ENCODE data around the gene ATXN1. TPM values are rescaled to one million over a fixed set of nuclear protein-coding genes. Genes with fewer than 3 reads are reported as not detected.

Gene ATXN1
- total and polyA plus RNA-seq, 3 donors from 2014 or later: 12.8 to 84.1 (median 64.3) TPM

DNA sequence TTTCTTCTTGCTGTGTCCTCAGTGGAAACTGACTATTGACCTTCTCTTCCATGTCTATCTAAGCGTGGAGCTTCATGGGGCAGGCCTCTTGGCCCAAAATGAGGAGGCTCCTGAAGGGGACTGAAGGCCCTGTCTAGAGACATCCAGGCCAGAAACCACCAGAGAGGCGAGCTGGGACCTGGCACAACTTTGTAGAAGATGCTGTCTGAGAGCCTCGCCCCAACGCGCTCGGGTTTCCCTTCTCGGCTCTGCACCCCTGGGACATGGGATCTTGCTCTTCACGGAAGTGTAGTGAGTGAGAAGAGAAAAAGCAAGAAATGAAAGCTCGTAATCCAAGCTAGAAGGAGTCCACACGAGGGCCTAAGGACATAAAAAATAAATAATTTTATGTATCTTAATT lies 426.1 kb downstream of the ATXN1 start:
- no peak overlapping the region for H3K4me3 ChIP-seq
- intact Hi-C loops (cut with DNase I; ENCODE audit: low total_unique reads): loop anchor here (5.0 to 10.0 kb wide), 2 partner anchors 70 to 427 kb away; partner anchors contain the start of gene ATXN1
- no peaks in the 10 kb centered on the region for H3K36me3 ChIP-seq (ENCODE audit: low read depth, missing control alignments)
- no peak for DNase-seq
- no peaks in the 10 kb centered on the region for H3K27me3 ChIP-seq
- 91 to 98% methylated on average over 10 of the region's 10 CpGs for WGBS, 2 donors
- H3K4me1 ChIP-seq: peaks cover 33% of the 10 kb centered on the region
- TF ChIP-seq, protein P1, sequence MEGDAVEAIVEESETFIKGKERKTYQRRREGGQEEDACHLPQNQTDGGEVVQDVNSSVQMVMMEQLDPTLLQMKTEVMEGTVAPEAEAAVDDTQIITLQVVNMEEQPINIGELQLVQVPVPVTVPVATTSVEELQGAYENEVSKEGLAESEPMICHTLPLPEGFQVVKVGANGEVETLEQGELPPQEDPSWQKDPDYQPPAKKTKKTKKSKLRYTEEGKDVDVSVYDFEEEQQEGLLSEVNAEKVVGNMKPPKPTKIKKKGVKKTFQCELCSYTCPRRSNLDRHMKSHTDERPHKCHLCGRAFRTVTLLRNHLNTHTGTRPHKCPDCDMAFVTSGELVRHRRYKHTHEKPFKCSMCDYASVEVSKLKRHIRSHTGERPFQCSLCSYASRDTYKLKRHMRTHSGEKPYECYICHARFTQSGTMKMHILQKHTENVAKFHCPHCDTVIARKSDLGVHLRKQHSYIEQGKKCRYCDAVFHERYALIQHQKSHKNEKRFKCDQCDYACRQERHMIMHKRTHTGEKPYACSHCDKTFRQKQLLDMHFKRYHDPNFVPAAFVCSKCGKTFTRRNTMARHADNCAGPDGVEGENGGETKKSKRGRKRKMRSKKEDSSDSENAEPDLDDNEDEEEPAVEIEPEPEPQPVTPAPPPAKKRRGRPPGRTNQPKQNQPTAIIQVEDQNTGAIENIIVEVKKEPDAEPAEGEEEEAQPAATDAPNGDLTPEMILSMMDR (IDR thresholded peaks at IDR 0.05): no peak
- no peak for TF ChIP-seq POLR2A (IDR thresholded peaks at IDR 0.05)
- H3K9me3 ChIP-seq: no peaks in the 10 kb centered on the region
- no peak overlapping the region for H3K27ac ChIP-seq

DNA sequence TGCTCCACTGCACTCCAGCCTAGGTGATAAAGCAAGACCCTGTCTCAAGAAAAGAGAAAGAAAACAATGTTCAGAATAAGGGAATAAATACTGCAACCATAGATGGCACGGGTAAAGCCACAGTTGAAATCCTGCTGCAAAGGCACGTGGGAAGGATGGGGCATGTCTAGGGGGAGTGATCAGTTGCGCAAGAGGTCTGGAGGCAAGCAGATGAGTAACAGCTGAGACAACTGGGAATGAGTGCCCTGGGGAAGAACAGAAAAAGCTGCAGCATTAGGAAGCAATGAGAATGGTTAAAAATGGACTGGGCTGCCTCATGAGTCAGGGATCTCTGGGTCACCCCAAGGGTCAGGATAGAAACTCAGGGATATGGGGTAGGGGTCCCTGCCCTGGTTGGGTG lies 426.6 kb downstream of the ATXN1 start:
- no peak for TF ChIP-seq POLR2A (IDR thresholded peaks at IDR 0.05)
- TF ChIP-seq, protein P1 (IDR thresholded peaks at IDR 0.05): no peak
- Histone ChIP-seq H3K27ac (no peak overlapping the region), H3K36me3 (ENCODE audit: low read depth, missing control alignments) (no peaks in the 10 kb centered on the region), H3K9me3 (no peaks in the 10 kb centered on the region), H3K4me3 (no peak overlapping the region), H3K4me1 (peaks cover 34% of the 10 kb centered on the region), H3K27me3 (no peaks in the 10 kb centered on the region)
- 69 to 80% methylated on average over 3 of the region's 3 CpGs for WGBS, 2 donors
- intact Hi-C loops (cut with DNase I; ENCODE audit: low total_unique reads): loop anchor here (5.0 to 10.0 kb wide), 2 partner anchors 70 to 428 kb away; partner anchors contain the start of gene ATXN1
- DNase-seq: no peak

DNA sequence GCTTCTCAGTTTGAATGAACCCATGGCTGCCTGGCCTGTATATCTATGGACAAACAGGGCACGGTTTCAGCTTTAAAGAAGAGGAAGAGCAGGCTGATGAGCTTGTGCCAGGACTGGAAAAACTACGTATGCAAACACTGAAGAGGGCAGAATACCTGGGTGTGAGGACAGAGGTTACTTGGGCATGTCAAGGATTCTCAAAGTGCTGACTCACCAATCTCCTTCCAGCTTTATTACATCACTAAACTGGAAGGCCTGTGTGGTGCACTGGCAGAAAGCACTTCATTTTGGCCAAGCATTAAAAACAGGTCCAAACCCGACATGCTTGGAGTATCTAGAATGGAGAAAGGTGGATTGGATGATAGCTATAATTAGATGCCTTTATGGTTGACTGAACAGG lies 427.7 kb downstream of the ATXN1 start:
- DNase-seq: no peak
- Histone ChIP-seq H3K4me3 (no peak overlapping the region), H3K27me3 (no peaks in the 10 kb centered on the region), H3K4me1 (peaks cover 35% of the 10 kb centered on the region), H3K27ac (no peak overlapping the region), H3K36me3 (ENCODE audit: low read depth, missing control alignments) (no peaks in the 10 kb centered on the region), H3K9me3 (no peaks in the 10 kb centered on the region)
- 79 to 85% methylated on average over 3 of the region's 3 CpGs for WGBS, 2 donors
- TF ChIP-seq POLR2A (IDR thresholded peaks at IDR 0.05): no peak
- TF ChIP-seq, protein P1 (IDR thresholded peaks at IDR 0.05): no peak
- intact Hi-C loops (cut with DNase I; ENCODE audit: low total_unique reads): loop anchor here (10.0 kb wide), 1 partner anchor 71 kb away; no protein-coding TSS in a partner anchor

DNA sequence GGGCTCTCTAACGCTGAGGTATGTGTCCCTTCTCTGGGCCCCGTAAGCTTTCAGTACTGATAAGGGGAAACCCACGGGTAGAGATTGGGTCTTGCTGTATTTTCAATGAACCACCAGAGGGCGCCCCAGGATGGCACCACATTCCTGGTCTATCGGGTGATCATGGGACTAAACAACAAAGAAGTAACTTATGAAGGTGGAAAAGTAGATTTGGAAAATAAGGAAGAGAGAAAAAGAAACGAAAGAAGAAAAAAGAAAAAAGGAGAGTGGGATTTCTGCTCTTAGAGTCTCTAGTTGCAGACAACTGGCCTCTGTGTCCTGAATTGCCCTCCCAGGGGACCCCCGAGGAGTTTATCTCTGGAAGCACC lies 429.1 kb downstream of the ATXN1 start:
- no peaks in the 10 kb centered on the region for H3K9me3 ChIP-seq
- H3K36me3 ChIP-seq (ENCODE audit: low read depth, missing control alignments): no peaks in the 10 kb centered on the region
- intact Hi-C loops (cut with DNase I; ENCODE audit: low total_unique reads): loop anchor here (10.0 kb wide), 1 partner anchor 73 kb away; no protein-coding TSS in a partner anchor
- H3K27ac ChIP-seq: peak overlapping the region in 1 of 2 donors; percentile 21
- TF ChIP-seq, protein P1 (IDR thresholded peaks at IDR 0.05): peak; percentile 93 to 96 (median 95)
- TF ChIP-seq POLR2A (IDR thresholded peaks at IDR 0.05): no peak
- peak; percentile 88 for DNase-seq
- H3K4me1 ChIP-seq: peaks cover 30% of the 10 kb centered on the region
- H3K27me3 ChIP-seq: no peaks in the 10 kb centered on the region
- WGBS, 2 donors: 8 to 11% methylated on average over 7 of the region's 7 CpGs
- H3K4me3 ChIP-seq: no peak overlapping the region

All from testis (tissue), 3 donors.